IPS-18a (cell line): ENCODE results near the gene SLC35F5.
"Not testable (repeated sequence)": the region's sequence is repeated elsewhere in the genome, so short reads cannot be mapped to it uniquely, and the experiment has no call there.

Experiments
- H3K27ac ChIP-seq: one replicate; pipeline ENCODE4 v1.5.1; 2013; ENCODE audit warnings: low read length
- H3K27me3 ChIP-seq: one replicate; pipeline ENCODE4 v1.6.1; 2013; ENCODE audit warnings: mild to moderate bottlenecking, low read length; ENCODE audit not compliant: control insufficient read depth, insufficient read depth
- H3K36me3 ChIP-seq: one replicate; pipeline ENCODE4 v1.6.1; 2013; ENCODE audit warnings: low read depth, low read length; ENCODE audit not compliant: control insufficient read depth
- H3K4me1 ChIP-seq: one replicate; pipeline ENCODE4 v1.6.1; 2013; ENCODE audit warnings: low read depth, low read length; ENCODE audit not compliant: control insufficient read depth
- H3K4me3 ChIP-seq: one replicate; pipeline ENCODE4 v1.5.1; 2013; ENCODE audit warnings: low read length
- H3K9ac ChIP-seq: one replicate; pipeline ENCODE4 v1.6.1; 2013; ENCODE audit warnings: mild to moderate bottlenecking, low read length, moderate library complexity
- H3K9me3 ChIP-seq: one replicate; pipeline ENCODE4 v1.6.1; 2013; ENCODE audit warnings: low read depth, low read length; ENCODE audit not compliant: control insufficient read depth

SLC35F5 gene

GRCh38 chr2:113774616-113775015, 18.2 kb upstream of the SLC35F5 start:
- H3K36me3 ChIP-seq, H3K27me3 ChIP-seq, H3K4me1 ChIP-seq, H3K4me3 ChIP-seq, H3K9me3 ChIP-seq, H3K9ac ChIP-seq, H3K27ac ChIP-seq: not testable (repeated sequence)

DNA sequence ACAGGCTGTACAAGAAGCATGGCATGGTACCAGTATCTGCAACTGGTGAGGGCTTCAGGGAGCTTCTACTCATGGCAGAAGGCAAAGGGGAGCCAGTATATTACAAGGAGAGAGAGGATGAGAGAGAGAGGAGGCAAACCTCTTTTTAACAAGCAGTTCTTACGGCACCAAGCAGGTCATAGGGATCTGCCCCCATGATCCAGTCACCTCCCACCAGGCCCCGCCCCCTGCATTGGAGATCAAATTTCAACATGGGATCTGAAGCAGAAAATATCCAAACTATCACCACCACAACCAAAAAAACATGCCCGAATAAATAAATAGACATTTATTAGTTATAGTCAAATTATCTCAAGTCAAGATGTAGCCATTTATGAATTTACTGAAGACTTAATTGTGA, 14.5 kb upstream of the SLC35F5 start:
- H3K9me3 ChIP-seq, result no peaks in the 10 kb centered on the region
- H3K27ac ChIP-seq, result no peak overlapping the region
- no peaks in the 10 kb centered on the region for H3K27me3 ChIP-seq
- H3K4me1 ChIP-seq, result no peaks in the 10 kb centered on the region
- H3K9ac ChIP-seq, result no peak overlapping the region
- no peak overlapping the region for H3K4me3 ChIP-seq
- no peaks in the 10 kb centered on the region for H3K36me3 ChIP-seq

- Histone ChIP-seq H3K9ac (no peak overlapping the region), H3K9me3 (peaks cover 10% of the 10 kb centered on the region), H3K27me3 (no peaks in the 10 kb centered on the region), H3K4me1 (no peaks in the 10 kb centered on the region), H3K36me3 (no peaks in the 10 kb centered on the region), H3K27ac (no peak overlapping the region), H3K4me3 (no peak overlapping the region)
Measured at GRCh38 chr2:113769555-113769954, 13.1 kb upstream of the SLC35F5 start.

DNA sequence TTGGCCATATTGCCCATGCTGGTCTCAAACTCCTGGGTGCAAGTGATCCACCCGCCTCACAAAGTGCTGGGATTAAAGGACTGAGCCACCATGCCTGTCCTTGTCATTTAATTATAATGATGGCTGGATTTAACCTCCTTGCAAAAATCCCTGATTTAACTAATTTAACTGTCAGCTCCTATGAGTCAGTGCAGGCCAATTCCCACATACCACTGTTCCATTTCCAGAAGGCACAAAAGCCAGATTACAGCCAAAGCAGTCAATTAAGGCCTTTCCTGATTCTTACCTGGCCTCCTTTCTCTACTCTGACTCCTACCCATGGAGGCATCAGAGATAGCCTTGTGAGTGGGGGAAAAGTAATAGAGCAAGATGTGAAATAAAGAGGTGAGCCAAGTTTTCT, 12.3 kb upstream of the SLC35F5 start:
- Histone ChIP-seq H3K9ac (no peak overlapping the region), H3K4me3 (no peak overlapping the region), H3K9me3 (peaks cover 12% of the 10 kb centered on the region), H3K27ac (no peak overlapping the region), H3K27me3 (no peaks in the 10 kb centered on the region), H3K36me3 (no peaks in the 10 kb centered on the region), H3K4me1 (no peaks in the 10 kb centered on the region)

GRCh38 chr2:113767811-113768460, 11.5 kb upstream of the SLC35F5 start:
- no peak overlapping the region for H3K27ac ChIP-seq

GRCh38 chr2:113765276-113765675, 8.8 kb upstream of the SLC35F5 start:
- no peak overlapping the region for H3K27ac ChIP-seq
- no peak overlapping the region for H3K4me3 ChIP-seq

More at GRCh38 chr2:113767811-113768460, 11.5 kb upstream of the SLC35F5 start:
- H3K9me3 ChIP-seq, result peaks cover 12% of the 10 kb centered on the region
- no peaks in the 10 kb centered on the region for H3K36me3 ChIP-seq
- H3K4me3 ChIP-seq, result no peak overlapping the region
- no peak overlapping the region for H3K9ac ChIP-seq
- no peaks in the 10 kb centered on the region for H3K4me1 ChIP-seq
- no peaks in the 10 kb centered on the region for H3K27me3 ChIP-seq

GRCh38 chr2:113762377-113763118, 6.1 kb upstream of the SLC35F5 start:
- no peak overlapping the region for H3K27ac ChIP-seq

More at GRCh38 chr2:113765276-113765675, 8.8 kb upstream of the SLC35F5 start:
- H3K36me3 ChIP-seq, result no peaks in the 10 kb centered on the region
- peaks cover 12% of the 10 kb centered on the region for H3K9me3 ChIP-seq
- no peak overlapping the region for H3K9ac ChIP-seq
- H3K27me3 ChIP-seq, result no peaks in the 10 kb centered on the region
- H3K4me1 ChIP-seq, result peaks cover 4% of the 10 kb centered on the region

DNA sequence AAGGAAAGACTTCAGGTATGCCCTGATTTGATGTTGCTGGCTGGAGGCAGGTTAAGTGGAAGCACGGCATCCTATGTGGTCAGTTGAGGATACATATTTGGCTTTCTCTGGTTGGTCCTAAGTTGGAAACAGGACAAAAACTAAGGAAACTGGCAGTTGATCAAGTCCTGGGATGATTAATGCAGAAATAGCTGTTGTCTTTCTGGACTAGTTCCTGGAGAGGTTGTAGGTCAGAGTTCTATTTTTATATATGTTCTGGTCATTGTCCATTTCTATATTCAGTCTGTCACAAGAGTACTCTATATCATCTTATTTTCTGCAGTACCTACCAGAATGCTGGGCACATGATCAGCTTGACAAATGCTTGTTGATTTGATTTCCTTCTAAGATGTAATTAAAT, 4.0 kb upstream of the SLC35F5 start:
- H3K9me3 ChIP-seq, result peaks cover 11% of the 10 kb centered on the region
- H3K9ac ChIP-seq, result no peak overlapping the region
- H3K36me3 ChIP-seq, result no peaks in the 10 kb centered on the region
- no peak overlapping the region for H3K4me3 ChIP-seq
- H3K27ac ChIP-seq, result no peak overlapping the region
- H3K4me1 ChIP-seq, result peaks cover 8% of the 10 kb centered on the region
- H3K27me3 ChIP-seq, result no peaks in the 10 kb centered on the region

More at GRCh38 chr2:113762377-113763118, 6.1 kb upstream of the SLC35F5 start:
- Histone ChIP-seq H3K27me3 (no peaks in the 10 kb centered on the region), H3K9me3 (peaks cover 12% of the 10 kb centered on the region), H3K4me1 (peaks cover 5% of the 10 kb centered on the region), H3K9ac (no peak overlapping the region), H3K36me3 (no peaks in the 10 kb centered on the region), H3K4me3 (no peak overlapping the region)

- Histone ChIP-seq H3K36me3 (no peaks in the 10 kb centered on the region), H3K9ac (peak overlapping the region; percentile 76), H3K4me3 (peak overlapping the region; percentile 83), H3K27ac (peak overlapping the region; percentile 83), H3K27me3 (no peaks in the 10 kb centered on the region), H3K9me3 (no peaks in the 10 kb centered on the region), H3K4me1 (peaks cover 9% of the 10 kb centered on the region)
Measured at GRCh38 chr2:113757138-113757657, 756 bp upstream of the SLC35F5 start.

DNA sequence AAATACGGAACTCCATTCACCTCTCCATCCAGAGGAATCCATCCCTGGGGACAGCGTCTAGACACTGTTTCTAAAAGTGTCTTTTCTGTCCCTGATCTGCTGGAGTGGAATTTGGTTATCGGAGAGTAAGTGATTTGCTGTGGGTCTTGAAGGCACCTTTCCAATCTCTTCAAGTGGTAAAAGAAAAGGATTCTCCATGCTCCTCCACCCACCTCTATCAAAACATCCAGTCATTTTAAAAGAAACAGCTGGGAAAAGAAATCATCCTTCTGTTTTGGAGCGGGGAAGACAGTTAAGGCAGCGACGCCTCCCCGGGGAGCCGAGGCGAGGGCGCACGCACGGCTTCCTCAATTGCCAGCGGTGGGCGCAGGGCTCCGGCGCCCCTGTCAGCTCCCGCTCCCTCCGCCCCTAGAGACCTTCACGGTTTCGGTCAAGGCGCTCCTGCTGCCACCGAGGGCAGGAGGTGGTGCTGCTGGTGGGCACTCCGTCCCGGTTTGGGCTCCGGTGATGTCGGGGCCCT, 547 bp downstream of the SLC35F5 start:
- Histone ChIP-seq H3K4me3 (peak overlapping the region; percentile 83), H3K9ac (peak overlapping the region; percentile 76), H3K36me3 (no peaks in the 10 kb centered on the region), H3K4me1 (peaks cover 7% of the 10 kb centered on the region), H3K9me3 (no peaks in the 10 kb centered on the region), H3K27ac (no peak overlapping the region), H3K27me3 (no peaks in the 10 kb centered on the region)

DNA sequence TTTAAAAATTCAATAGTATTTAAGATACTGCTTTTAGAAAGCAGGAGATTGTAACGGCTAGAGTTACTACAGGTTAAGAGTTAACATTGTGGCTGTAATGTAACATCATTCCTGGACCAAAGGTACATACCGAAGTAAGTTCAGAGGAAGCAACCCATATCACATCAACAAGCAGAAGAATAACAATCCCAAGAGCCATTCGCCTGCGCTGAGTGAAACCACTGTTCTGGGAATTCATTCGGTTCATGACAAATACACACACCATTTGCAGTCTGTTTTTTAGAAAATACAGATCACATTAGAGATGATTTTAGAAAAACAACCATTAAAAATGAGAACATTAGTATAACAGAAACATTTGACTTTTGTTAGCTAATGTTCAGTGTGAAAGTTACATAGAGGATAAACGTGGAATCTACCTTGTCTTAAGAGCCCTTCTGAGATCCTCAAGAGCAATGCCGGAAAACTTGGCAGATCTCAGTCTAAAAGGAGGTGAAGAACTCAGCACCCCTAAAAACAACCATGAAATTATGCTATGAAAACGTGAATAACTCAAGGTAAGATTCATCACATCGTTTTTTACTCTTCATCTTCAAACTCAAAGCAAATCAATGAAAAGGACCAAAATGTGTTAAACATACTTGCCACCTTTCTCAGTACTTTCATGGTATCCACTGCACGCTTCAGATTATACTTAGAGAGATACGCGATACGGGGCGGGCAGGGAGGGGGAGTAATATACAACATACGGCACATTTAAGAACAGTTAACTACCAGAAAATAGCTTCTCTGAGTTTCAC, 1.2 kb downstream of the SLC35F5 start:
- no peaks in the 10 kb centered on the region for H3K27me3 ChIP-seq
- H3K4me3 ChIP-seq, result peak overlapping the region; percentile 83
- peak overlapping the region; percentile 76 for H3K9ac ChIP-seq

More for the DNA sequence above, 1.2 kb downstream of the SLC35F5 start:
- H3K9me3 ChIP-seq, result no peaks in the 10 kb centered on the region
- peaks cover 7% of the 10 kb centered on the region for H3K4me1 ChIP-seq
- no peak overlapping the region for H3K27ac ChIP-seq
- no peaks in the 10 kb centered on the region for H3K36me3 ChIP-seq
